NCI-H2081 treated with DMSO at 0.1 percent for 48 hours (cell line): ENCODE data around the gene SMIM14.
"Not testable (repeated sequence)": the region's sequence is repeated elsewhere in the genome, so short reads cannot be mapped to it uniquely, and the experiment has no call there.

ENCODE experiments used
- DNase-seq: peaks from one replicate; lab custom pipeline; 2025; lab: John Stamatoyannopoulos, UW

The SMIM14 gene

GRCh38 chr4:39642885-39643552, 4.4 kb upstream of the SMIM14 start:
- DNase-seq = no peak

- no peak for DNase-seq
These were observed 2.8 kb upstream of the SMIM14 start for GRCh38 chr4:39641451-39641850.

- DNase-seq = no peak
These were observed 895 bp downstream of the SMIM14 start for GRCh38 chr4:39637586-39638353.

GRCh38 chr4:39637221-39637585, 1.5 kb downstream of the SMIM14 start:
- no peak for DNase-seq

- no peak for DNase-seq
These were observed 2.0 kb downstream of the SMIM14 start for GRCh38 chr4:39636531-39637184.

GRCh38 chr4:39635023-39635422, 3.6 kb downstream of the SMIM14 start:
- DNase-seq = no peak

GRCh38 chr4:39631700-39632079, 7.0 kb downstream of the SMIM14 start:
- DNase-seq = no peak

- no peak for DNase-seq
These were observed 11.3 kb downstream of the SMIM14 start for GRCh38 chr4:39627413-39627812.

- no peak for DNase-seq
These were observed 11.8 kb downstream of the SMIM14 start for GRCh38 chr4:39626913-39627312.

- DNase-seq = no peak
These were observed 12.4 kb downstream of the SMIM14 start for GRCh38 chr4:39626261-39626660.

GRCh38 chr4:39621582-39621981, 17.1 kb downstream of the SMIM14 start:
- no peak for DNase-seq

- DNase-seq = no peak
These were observed 17.9 kb downstream of the SMIM14 start for GRCh38 chr4:39620551-39621313.

- DNase-seq = no peak
These were observed 21.1 kb downstream of the SMIM14 start for GRCh38 chr4:39617534-39617933.

GRCh38 chr4:39616651-39617050, 22.0 kb downstream of the SMIM14 start:
- DNase-seq = no peak

- DNase-seq = not testable (repeated sequence)
These were observed 22.6 kb downstream of the SMIM14 start for GRCh38 chr4:39616112-39616511.

- DNase-seq = no peak
These were observed 24.0 kb downstream of the SMIM14 start for GRCh38 chr4:39614487-39615162.

GRCh38 chr4:39613093-39613656, 25.5 kb downstream of the SMIM14 start:
- DNase-seq = no peak

- DNase-seq = no peak
These were observed 29.2 kb downstream of the SMIM14 start for GRCh38 chr4:39609454-39609931.

GRCh38 chr4:39608451-39608850, 30.2 kb downstream of the SMIM14 start:
- no peak for DNase-seq

GRCh38 chr4:39606747-39607146, 31.9 kb downstream of the SMIM14 start:
- DNase-seq = no peak

- no peak for DNase-seq
These were observed 40.8 kb downstream of the SMIM14 start for GRCh38 chr4:39597695-39598381.
